Mammary epithelial cell (primary cell): ENCODE data around the gene DAB2IP.
"Not testable (repeated sequence)": the region's sequence is repeated elsewhere in the genome, so short reads cannot be mapped to it uniquely, and the experiment has no call there.

Experiments
- EZH2 ChIP-seq: IDR thresholded peaks from 2 replicates; pipeline ENCODE4 v1.6.1; 2012; ENCODE audit warnings: low read length, inconsistent platforms, borderline replicate concordance
- TF ChIP-seq, protein P1 (sequence below), 2 donors: IDR thresholded peaks in 1 of 2; conservative IDR thresholded peaks in 1 of 2; 2 replicates each; pipeline ENCODE4 v1.5.1; 2011 to 2012; ENCODE audit warnings: inconsistent platforms in 2 of 2, low read length in 2 of 2, mild to moderate bottlenecking in 2 of 2, control low read depth in 1 of 2, low read depth in 1 of 2; ENCODE audit not compliant: insufficient read depth in 1 of 2; ENCODE audit errors: extremely low read depth in 1 of 2

DNA sequence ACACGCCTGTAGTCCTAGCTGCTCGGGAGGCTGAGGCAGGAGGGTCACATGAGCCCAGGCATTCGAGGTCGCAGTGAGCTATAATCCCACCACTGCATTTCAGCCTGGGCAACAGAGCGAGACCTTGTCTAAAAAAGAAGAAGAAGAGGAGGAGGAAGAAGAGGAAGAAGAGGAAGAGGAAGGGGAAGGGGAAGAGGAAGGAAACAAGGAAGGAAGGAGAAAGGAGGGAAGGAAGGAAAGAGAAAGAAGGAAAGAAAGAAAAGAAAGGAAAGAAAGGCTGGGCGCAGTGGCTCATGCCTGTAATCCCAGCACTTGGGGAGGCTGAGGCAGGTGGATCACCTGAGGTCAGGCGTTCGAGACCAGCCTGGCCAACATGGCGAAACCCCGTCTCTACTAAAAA, 7.4 kb upstream of the DAB2IP start:
- not testable (repeated sequence) for TF ChIP-seq EZH2
- TF ChIP-seq, protein P1, sequence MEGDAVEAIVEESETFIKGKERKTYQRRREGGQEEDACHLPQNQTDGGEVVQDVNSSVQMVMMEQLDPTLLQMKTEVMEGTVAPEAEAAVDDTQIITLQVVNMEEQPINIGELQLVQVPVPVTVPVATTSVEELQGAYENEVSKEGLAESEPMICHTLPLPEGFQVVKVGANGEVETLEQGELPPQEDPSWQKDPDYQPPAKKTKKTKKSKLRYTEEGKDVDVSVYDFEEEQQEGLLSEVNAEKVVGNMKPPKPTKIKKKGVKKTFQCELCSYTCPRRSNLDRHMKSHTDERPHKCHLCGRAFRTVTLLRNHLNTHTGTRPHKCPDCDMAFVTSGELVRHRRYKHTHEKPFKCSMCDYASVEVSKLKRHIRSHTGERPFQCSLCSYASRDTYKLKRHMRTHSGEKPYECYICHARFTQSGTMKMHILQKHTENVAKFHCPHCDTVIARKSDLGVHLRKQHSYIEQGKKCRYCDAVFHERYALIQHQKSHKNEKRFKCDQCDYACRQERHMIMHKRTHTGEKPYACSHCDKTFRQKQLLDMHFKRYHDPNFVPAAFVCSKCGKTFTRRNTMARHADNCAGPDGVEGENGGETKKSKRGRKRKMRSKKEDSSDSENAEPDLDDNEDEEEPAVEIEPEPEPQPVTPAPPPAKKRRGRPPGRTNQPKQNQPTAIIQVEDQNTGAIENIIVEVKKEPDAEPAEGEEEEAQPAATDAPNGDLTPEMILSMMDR (conservative IDR thresholded peaks at IDR 0.05 in 1 of 2, IDR thresholded peaks at IDR 0.05 in 1 of 2; ENCODE audit: extremely low read depth in 1 of 2, insufficient read depth in 1 of 2, low read depth in 1 of 2, low read length in 2 of 2) = not testable (repeated sequence)
